NCI-H82 treated with DMSO at 0.1 percent for 48 hours (cell line): ENCODE data around the gene DUSP16.

Source experiments
- DNase-seq: peaks from one replicate; lab custom pipeline; 2025; ENCODE audit not compliant: unreplicated experiment; lab: John Stamatoyannopoulos, UW

DUSP16 gene

DNA sequence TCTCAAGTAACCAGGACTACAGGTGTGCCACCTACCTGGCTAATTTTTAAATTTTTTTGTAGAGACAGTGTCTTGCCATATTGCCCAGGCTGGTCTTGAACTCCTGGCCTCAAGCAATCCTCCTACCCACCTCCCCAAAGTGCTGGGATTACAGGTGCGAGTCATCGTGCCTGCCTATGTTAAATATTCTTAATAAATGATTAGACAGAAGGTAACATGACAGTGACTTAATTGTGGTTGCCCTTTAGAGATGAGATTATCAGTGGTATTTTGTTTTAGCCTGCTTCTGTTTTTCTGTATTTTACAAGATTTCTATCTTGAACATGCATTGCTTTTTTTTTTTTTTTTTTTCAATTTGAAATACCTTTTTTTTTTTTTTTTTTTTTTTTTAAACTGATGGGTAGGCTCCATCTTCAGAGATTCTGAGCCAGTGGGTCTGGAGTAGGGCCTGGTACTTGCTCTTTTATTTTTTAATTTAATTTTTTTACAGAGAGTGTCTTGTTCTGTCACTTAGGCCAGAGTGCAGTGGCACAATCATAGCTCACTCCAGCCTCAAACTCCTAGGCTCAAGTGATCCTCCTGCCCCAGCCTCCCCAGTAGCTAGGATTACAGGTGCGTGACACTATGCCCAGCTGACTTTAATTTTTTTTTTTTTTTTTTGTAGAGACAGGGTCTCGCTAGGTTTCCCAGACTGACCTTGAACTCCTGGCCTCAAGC lies 117.3 kb downstream of the DUSP16 start:
- DNase-seq = no peak

- no peak for DNase-seq
These were observed 119.2 kb downstream of the DUSP16 start for GRCh38 chr12:12443431-12443878.

GRCh38 chr12:12442548-12443071 lies 120.1 kb downstream of the DUSP16 start:
- DNase-seq = peak; percentile 8

GRCh38 chr12:12441843-12442461 lies 120.7 kb downstream of the DUSP16 start:
- no peak for DNase-seq

GRCh38 chr12:12441429-12441807 lies 121.2 kb downstream of the DUSP16 start:
- no peak for DNase-seq

GRCh38 chr12:12440784-12441428 lies 121.8 kb downstream of the DUSP16 start:
- no peak for DNase-seq

GRCh38 chr12:12439636-12440035 lies 123.0 kb downstream of the DUSP16 start:
- no peak for DNase-seq

DNA sequence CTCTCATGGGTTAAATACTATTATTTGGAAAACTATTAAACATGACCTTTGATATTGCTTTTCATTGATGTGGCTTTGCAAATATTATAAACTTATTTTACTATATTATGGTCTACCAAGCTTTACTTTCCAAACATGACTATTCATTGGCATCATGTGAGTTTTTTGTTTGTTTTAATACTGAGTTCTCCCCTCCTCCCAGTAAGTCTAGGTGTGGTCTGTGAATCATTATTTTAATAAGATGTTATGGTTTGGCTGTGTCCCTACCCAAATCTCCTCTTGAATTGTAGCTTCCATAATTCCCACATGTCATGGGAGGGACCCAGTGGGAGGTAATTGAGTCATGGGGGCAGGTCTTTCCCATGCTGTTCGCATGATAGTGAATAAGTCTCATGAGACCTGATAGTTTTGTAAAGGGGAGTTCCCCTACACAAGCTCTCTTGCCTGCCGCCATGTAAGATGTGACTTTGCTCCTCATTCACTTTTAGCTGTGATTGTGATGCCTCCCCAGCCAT lies 125.8 kb downstream of the DUSP16 start:
- DNase-seq = no peak

- no peak for DNase-seq
These were observed 129.4 kb downstream of the DUSP16 start for GRCh38 chr12:12433203-12433731.

GRCh38 chr12:12432364-12432763 lies 130.3 kb downstream of the DUSP16 start:
- DNase-seq = no peak

- DNase-seq = no peak
These were observed 133.6 kb downstream of the DUSP16 start for GRCh38 chr12:12428961-12429657.

DNA sequence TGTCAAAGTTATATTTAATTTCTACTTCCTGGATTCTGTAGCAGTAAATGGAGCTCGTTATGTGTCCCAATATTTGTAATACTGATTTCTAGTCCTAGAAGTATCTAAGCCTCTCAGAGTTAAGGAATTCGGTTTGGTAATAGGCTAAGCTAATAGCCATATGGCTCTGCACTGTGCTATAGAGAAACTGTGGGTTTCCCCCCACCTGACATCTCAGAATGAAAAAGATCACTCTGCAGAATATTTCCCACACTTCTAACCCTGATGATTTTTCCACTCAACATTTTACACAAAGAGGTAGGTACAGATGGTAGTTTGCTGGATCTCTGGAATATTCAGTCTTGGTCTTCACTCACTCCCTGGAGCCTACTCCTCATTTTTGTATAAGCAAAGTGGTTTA lies 134.6 kb downstream of the DUSP16 start:
- DNase-seq = peak; percentile 71

- peak; percentile 71 for DNase-seq
These were observed 135.1 kb downstream of the DUSP16 start for GRCh38 chr12:12427568-12427967.

GRCh38 chr12:12425616-12426015 lies 137.0 kb downstream of the DUSP16 start:
- no peak for DNase-seq

DNA sequence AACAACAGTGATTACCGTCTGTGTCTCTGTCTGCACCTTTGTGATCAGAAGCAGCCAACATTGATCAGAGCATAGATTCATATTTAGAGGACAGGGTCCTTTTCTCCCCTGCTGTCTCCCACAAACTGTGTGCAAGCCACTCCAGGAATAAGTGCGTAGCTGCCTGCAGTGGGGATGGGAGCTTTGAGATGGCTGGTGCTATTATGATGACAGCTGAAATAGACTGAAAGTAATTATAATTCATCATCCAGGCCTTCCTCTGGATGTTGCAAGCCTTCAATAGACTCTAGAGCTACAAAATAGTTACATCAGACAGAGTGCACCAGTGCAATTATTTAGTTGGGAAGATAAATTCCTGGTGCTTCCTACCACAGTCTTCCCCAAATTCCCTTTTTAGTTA lies 137.7 kb downstream of the DUSP16 start:
- no peak for DNase-seq
